Fibroblast of skin of abdomen (primary cell): ENCODE data around the gene COL4A1.

Source experiments
- DNase-seq: peaks from one replicate; pipeline ENCODE4 v3.0.0-alpha.2; 2013

Gene COL4A1

GRCh38 chr13:110216398-110217041 lies 90.4 kb downstream of the COL4A1 start:
- peak; percentile 47 for DNase-seq

- DNase-seq: no peak
These were observed 91.0 kb downstream of the COL4A1 start for GRCh38 chr13:110216006-110216397.

- no peak for DNase-seq
These were observed 91.4 kb downstream of the COL4A1 start for GRCh38 chr13:110215606-110216005.

- DNase-seq: peak; percentile 62
These were observed 92.3 kb downstream of the COL4A1 start for GRCh38 chr13:110214637-110215036.

GRCh38 chr13:110213461-110214074 lies 93.4 kb downstream of the COL4A1 start:
- no peak for DNase-seq

- DNase-seq: no peak
These were observed 94.4 kb downstream of the COL4A1 start for GRCh38 chr13:110212529-110212928.

- DNase-seq: no peak
These were observed 95.2 kb downstream of the COL4A1 start for GRCh38 chr13:110211735-110212134.

GRCh38 chr13:110211046-110211445 lies 95.9 kb downstream of the COL4A1 start:
- no peak for DNase-seq

GRCh38 chr13:110210604-110210985 lies 96.4 kb downstream of the COL4A1 start:
- DNase-seq: no peak

- DNase-seq: no peak
These were observed 96.9 kb downstream of the COL4A1 start for GRCh38 chr13:110209950-110210603.

GRCh38 chr13:110208116-110208515 lies 98.8 kb downstream of the COL4A1 start:
- DNase-seq: no peak

GRCh38 chr13:110206996-110207395 lies 100.0 kb downstream of the COL4A1 start:
- no peak for DNase-seq

GRCh38 chr13:110206185-110206584 lies 100.8 kb downstream of the COL4A1 start:
- no peak for DNase-seq

- no peak for DNase-seq
These were observed 105.8 kb downstream of the COL4A1 start for GRCh38 chr13:110201114-110201513.

- no peak for DNase-seq
These were observed 106.6 kb downstream of the COL4A1 start for GRCh38 chr13:110200276-110200870.

- DNase-seq: no peak
These were observed 107.7 kb downstream of the COL4A1 start for GRCh38 chr13:110199046-110199831.

- no peak for DNase-seq
These were observed 109.5 kb downstream of the COL4A1 start for GRCh38 chr13:110197471-110197870.

GRCh38 chr13:110197026-110197425 lies 109.9 kb downstream of the COL4A1 start:
- peak; percentile 82 for DNase-seq

GRCh38 chr13:110195547-110196485 lies 111.1 kb downstream of the COL4A1 start:
- DNase-seq: no peak

- DNase-seq: no peak
These were observed 112.5 kb downstream of the COL4A1 start for GRCh38 chr13:110194451-110194850.

GRCh38 chr13:110193491-110193890 lies 113.5 kb downstream of the COL4A1 start:
- DNase-seq: no peak

GRCh38 chr13:110192472-110192871 lies 114.5 kb downstream of the COL4A1 start:
- no peak for DNase-seq
